NCI-H345 treated with DMSO at 0.1 percent for 48 hours (cell line): ENCODE data around the gene DGKQ.
"Not testable (repeated sequence)": the region's sequence is repeated elsewhere in the genome, so short reads cannot be mapped to it uniquely, and the experiment has no call there.

Source experiments
- DNase-seq: peaks from one replicate; lab custom pipeline; 2025; ENCODE audit not compliant: unreplicated experiment; lab: John Stamatoyannopoulos, UW

DGKQ gene

GRCh38 chr4:978957-979701 lies 5.8 kb upstream of the DGKQ start:
- DNase-seq = no peak

GRCh38 chr4:976016-976415 lies 2.6 kb upstream of the DGKQ start:
- DNase-seq = not testable (repeated sequence)

DNA sequence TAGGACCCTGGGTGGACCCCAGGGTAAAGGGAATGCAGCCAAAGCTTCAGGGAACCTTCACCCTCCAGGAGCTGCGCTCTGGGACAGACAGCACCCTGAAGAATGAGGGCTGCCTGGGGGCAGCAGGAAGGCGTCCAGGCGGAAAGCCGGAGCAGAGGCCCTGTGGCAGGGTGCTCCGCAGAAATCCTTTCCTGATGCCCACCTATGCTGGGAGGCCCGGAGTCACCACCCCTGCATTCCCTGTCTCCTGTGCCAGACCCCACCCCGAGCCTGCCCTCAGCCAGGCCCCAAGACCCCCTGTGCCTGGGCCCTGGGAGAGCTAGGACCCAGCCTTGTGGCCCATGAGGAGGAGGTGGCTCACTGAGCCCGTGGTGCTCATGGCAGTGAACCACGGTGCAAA lies 1.3 kb upstream of the DGKQ start:
- no peak for DNase-seq

- DNase-seq = no peak
Observed at GRCh38 chr4:972651-973424, 531 bp downstream of the DGKQ start.

- DNase-seq = no peak
Observed at GRCh38 chr4:971666-972500, 1.5 kb downstream of the DGKQ start.

DNA sequence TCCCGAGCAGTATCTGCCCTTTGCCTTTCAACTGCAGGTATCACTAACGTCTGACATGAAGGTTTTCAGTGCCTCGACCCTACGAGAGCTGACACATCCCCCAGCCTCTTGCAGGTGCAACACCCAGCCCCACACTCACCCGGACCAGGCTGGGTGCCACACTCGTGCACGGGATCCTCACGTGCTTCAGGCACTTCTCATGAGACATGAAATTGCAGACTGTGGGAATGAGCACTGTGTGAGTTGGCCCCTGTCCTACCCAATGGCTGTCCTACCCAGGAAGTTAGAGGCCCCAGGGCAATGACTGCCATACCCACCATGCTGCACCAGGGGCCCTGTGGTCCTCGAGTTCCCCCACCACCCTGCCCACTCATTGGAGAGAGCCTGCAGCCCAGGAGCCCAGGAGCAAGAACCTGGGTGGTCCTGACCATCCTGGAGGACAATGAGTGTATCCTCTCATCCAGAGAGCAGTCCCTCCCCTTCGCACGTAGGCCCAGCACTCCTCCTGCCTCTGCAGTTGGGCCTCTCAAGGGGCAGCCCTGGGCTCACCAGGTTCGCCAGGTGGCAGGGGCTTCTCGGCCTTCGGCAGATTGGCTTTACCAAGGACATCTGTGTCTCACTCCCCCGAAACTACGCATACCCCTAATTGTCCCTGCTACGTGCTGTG lies 2.4 kb downstream of the DGKQ start:
- no peak for DNase-seq

DNA sequence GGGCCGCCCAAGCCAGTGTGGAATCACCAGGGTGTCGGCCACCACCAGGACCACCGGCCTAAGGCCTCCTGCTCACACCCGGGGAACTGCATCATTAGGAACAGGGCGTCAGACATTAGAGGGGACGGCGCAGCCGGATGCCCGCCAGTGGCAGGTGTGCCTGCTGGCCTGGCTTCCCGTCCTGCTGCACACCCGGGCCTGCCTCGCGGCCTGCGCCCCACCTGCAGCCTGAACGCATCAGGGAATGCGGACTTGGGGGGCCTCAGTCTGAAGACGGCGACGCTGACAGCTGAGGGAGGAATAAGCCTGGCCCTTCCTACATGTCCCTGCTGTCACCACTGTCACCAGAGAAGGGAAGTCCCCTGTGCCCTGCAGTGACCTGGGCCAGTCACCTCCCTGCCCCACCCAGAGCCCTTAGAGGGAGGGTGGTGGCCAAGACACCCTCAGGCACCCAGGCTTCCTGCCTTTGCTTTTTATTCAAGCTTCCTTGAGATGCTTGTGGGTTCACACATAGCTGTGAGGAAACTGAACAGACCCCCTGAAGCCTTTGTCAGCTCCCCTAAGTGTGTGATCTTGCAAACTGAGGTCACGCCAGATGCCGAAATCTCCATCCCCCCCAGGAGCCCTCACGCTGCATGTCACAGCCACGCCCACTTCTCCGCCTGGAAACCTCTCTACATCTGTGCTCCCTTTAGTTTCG lies 3.2 kb downstream of the DGKQ start:
- DNase-seq = no peak

DNA sequence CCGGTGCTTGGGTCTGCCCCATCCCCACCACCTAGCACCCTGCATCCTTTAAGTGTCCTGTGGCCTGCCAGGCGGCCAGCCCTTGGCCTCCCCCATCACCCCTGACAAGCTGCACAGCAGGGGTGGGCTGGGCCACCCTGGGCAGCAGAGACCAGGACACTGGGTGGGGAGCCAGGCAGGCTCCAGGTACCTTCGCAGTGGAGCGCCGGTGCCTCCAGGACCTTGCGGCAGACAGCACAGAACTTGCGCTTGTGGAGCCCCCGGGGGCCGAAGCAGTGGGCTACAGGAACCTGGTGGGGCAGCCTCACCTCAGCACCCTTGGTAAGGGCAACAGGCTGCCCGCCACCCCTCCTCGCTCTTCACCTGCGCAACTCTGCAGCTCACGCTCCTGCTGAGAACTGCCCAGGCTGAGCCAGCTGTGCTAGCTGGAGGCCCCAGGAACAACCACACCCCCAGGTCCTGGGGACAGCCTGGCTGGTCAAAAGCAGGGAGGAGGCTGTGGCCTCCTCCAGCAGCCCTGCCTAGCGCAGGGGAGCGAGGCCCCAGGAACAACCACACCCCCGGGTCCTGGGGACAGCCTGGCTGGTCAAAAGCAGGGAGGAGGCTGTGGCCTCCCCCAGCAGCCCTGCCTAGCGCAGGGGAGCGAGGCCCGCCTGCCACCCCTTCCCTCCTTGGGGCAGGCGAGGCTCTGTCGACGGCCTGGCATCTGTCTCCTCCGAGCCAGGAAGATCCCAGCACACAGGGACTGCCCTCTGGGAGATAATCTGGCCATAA lies 4.6 kb downstream of the DGKQ start:
- DNase-seq = no peak

- no peak for DNase-seq
Observed at GRCh38 chr4:968221-968620, 5.1 kb downstream of the DGKQ start.

- DNase-seq = no peak
Observed at GRCh38 chr4:967113-968104, 6.0 kb downstream of the DGKQ start.

DNA sequence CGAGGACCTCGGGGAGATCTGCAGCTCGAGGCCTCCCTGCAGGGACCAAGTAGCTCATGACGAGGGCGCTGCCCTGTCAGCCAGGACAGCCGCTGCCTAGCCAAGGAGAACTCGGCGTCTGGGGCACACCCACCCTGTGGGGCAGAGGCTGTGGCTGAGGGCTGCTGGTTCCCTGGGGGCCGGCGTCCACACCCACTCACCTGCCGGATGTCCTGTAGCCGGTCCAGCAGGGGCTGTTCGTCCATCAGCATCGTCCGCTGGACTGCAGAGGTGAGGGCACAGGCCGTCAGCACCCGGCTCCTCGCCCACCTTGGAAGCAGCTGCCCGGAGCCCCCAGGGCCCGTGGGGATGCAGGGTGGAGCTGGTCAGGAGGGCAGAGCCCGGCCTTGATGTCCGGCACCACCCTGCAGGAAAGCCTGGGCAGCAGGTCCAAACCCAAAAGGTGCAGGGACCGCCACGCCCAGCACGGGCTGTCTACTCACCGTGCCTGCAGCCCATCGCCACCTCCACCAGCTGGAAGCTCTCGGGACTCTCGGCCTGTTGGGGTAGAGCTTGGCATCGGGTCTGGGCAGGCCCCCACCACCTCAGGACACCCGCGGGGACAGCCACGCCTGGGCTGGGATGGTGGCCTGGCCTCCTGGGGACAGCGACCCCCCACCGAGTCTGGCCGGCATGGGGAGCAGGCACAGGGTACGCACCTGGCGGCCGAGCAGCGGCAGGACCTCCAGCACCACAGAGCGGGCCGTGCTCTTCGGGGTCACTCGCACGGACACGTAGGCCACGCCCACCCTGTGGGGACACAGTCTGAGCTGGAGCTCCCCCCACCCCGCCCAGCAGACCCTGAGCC lies 6.9 kb downstream of the DGKQ start:
- DNase-seq = no peak

- no peak for DNase-seq
Observed at GRCh38 chr4:965766-966134, 7.6 kb downstream of the DGKQ start.

GRCh38 chr4:965048-965765 lies 8.2 kb downstream of the DGKQ start:
- no peak for DNase-seq

DNA sequence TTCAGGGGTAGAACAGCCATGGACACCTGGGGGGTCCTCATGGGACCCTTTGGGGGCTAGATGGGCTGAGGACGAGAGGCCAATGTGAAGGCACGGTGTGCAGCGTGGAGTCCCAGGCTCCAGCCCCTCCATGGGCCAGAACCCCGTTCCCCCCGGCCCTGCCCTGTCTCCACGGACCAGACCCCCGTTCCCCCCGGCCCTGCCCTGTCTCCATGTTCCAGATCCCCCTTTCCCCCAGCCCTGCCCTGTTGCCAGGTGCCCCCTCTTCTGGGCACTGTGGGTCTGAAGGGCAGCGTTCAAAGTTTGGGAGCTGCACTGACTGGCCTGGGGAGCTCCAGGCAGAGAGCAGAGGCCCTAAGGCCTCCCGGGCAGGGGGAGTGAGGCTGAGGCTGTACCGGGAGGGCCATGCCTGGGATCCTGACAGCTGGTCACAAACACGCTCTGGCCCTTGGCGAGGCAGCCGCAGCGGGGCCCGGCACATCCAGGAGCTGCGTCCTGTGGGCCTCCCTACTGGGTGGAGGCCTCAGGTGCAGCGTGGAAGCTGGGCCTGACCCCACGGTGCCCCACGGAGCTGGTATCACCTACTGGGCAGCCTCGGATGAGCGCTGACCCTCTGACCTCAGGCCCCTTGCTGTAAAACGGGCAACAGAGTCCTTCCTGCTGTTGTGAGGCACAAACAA lies 8.9 kb downstream of the DGKQ start:
- DNase-seq = no peak

DNA sequence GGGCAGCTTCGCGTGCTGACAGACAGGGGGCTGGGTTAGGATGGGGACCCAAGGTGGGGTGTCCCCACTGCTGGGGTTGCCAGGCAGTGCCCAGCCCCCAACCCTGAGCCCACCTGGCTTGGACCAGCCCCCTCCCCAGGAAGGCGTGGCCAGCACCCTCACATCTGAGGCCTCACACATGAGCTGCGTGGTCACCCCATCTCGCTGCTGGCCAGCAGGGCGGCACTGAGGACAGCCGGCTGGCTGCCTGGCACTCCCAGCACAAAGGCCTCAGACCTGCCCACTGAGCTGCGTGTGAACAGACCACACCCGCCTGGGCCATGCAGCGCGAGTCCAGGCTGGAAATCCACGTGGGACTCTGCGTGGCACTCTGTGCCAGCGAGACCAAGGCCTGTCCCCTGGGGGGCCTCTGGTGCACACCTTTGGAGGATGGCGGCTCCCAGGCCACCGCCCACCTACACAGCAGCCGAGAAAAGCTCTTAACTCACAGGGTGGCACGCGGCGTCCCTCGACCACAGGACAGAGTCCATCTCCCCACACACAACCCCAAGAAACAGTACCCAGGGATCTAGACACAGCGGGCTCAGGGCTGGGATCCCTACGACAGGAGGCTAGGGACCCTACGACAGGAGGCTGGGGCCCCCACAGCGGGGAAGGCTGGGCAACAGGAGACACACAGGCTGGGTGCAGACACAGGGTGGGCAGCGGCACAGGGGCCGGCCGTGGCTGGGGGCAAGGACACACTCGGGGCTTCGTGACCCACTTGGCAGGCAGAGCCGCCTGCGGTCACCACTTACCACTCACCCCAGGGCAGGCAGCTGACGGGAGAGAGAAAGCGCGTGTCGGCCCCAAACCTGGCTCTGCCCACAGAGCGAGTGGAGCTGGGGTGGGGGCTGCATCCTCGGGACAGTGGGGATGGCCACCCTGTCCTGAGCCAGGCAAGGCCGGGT lies 9.8 kb downstream of the DGKQ start:
- no peak for DNase-seq
